Activated CD8-positive, alpha-beta memory T cell treated with anti-CD3 and anti-CD28 coated beads, Interleukin-2, amount 10 ng/mL, durations not matched to agents 7 days and 5 days (primary cell): ENCODE measurements around the gene TULP3. TPM values are rescaled to one million over a fixed set of nuclear protein-coding genes. Genes with fewer than 3 reads are reported as not detected.

ENCODE experiments used
- ATAC-seq: fragments of 150-1000 bp; cut with Tn5 transposase; one replicate; pipeline ENCODE4 v1.10.0; 2021; ENCODE audit warnings: moderate library complexity
- CTCF ChIA-PET: fragments of 350-600 bp; sonication (Branson Sonifier 250); formaldehyde crosslinking; loops from one replicate; lab custom pipeline; 2021; ENCODE audit warnings: antibody characterized with exemption; lab: Charles Lee
- DNase-seq: peaks from one replicate; pipeline ENCODE4 v3.0.0-alpha.2; 2020
- H3K27ac Mint-ChIP-seq: one replicate; pipeline ENCODE4 v1.8.0; 2021; ENCODE audit warnings: mild to moderate bottlenecking, mixed read lengths
- H3K27me3 Mint-ChIP-seq: one replicate; pipeline ENCODE4 v1.8.0; 2021; ENCODE audit warnings: mixed read lengths
- H3K36me3 Mint-ChIP-seq: one replicate; pipeline ENCODE4 v1.8.0; 2021; ENCODE audit warnings: mild to moderate bottlenecking, mixed read lengths
- H3K4me1 Mint-ChIP-seq: one replicate; pipeline ENCODE4 v1.8.0; 2021; ENCODE audit warnings: mixed read lengths
- H3K4me3 Mint-ChIP-seq: one replicate; pipeline ENCODE4 v1.8.0; 2021; ENCODE audit warnings: mild to moderate bottlenecking, moderate library complexity, mixed read lengths
- H3K9me3 Mint-ChIP-seq: one replicate; pipeline ENCODE4 v1.8.0; 2022; ENCODE audit warnings: low read depth, mixed read lengths
- total RNA-seq, 2 experiments: library from RNA; stranded (reverse); gene quantifications; one replicate each; pipeline ENCODE4 v1.2.3, GENCODE V29; 2021

TULP3 gene
- total RNA-seq, 2 experiments from 2014 or later: 7.5 to 7.8 TPM

DNA sequence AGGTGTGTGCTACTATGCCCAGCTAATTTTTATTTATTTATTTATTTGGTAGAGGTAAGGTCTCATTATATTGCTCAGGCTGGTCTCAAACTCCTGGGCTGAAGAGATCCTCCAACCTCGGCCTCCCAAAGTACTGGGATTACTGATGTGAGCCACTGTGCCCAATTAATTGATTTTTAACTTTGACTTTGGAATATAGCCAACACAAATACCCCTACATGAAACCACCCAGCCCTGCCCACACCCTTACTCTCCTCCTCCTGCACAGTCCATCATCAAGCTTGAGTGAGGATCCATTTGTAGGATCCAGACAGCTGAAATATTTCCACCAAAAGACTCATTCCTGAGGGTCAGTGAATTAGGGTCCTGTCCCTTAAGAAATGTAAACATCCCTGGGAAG lies 65.2 kb downstream of the TULP3 start:
- CTCF ChIA-PET: no interaction called here

DNA sequence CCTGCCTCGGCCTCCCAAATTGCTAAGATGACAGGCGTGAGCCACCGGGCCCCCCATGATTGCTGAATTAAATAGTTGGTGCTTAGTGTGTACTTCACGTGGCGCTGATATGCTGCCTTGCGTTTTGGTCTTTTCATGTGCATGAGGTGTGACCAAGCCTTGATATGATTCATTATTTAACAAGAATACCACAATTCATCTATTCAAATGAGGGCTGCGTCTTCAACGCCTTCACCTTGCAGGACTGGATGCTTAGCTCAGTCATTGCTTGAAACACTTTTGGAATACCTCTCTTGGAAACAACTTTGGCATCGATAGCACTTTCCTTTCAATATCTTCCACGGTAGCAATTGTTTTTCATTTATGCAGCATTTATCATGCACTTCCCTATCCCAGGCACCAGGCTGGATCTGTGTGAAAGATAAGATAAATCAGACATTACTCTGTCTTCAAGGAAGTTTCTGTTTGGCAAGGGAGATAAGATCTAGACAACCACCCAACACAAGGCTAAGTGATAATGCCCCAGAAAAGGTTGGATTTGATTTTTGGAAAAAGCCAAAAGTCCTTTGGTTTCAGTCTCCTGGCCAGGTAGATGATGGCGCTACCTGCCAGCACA lies 67.2 kb downstream of the TULP3 start:
- no peak for ATAC-seq
- no peak for DNase-seq
- Mint-ChIP-seq H3K4me1 (peaks cover 13% of the 10 kb centered on the region), H3K4me3 (no peak overlapping the region), H3K27me3 (peaks cover 52% of the 10 kb centered on the region), H3K27ac (no peak overlapping the region), H3K36me3 (no peaks in the 10 kb centered on the region), H3K9me3 (no peaks in the 10 kb centered on the region)
- CTCF ChIA-PET: no interaction called here

More for the DNA sequence above, 65.2 kb downstream of the TULP3 start:
- peaks cover 13% of the 10 kb centered on the region for H3K4me1 Mint-ChIP-seq
- no peaks in the 10 kb centered on the region for H3K9me3 Mint-ChIP-seq
- H3K36me3 Mint-ChIP-seq: no peaks in the 10 kb centered on the region
- no peak overlapping the region for H3K4me3 Mint-ChIP-seq
- no peak overlapping the region for H3K27ac Mint-ChIP-seq
- DNase-seq (no peak), ATAC-seq (no peak)
- H3K27me3 Mint-ChIP-seq: peaks cover 43% of the 10 kb centered on the region

DNA sequence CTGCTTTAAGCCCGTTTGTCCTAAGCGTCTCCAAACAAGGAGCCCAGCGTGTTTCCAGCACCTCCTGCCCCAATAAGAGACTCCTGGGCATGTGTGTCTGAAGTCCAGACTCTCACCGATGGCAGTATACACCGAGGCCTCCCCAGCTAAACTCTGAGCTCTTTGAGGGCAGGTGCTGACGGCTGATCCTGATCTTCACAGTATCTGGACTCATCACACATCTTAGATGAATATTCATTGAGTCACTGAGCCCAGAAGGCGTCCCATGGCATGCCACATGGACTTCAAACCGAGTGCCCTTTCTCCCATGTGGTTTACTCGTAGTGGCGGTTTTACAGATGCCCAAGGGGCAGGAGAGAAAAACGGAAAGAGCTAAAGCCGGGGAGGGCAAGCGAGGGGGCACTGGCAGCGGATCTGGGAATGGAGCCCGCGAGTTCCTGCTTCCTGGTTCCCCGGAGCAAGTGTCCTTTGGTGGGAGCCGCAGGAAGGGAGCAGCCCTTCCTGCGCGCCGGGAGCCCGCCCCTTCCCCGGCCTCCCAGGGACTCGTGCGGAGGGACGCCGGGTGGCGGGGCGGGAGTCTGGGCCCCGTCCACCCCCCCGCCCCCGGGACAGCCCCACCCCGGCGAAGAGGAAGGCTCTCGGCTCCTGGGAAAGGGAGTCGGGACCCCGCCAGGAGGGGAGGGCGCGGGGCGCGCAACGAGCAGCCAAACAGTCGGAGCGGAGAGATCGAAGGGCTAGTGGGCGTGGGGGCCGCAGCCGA lies 67.9 kb downstream of the TULP3 start:
- H3K4me1 Mint-ChIP-seq: peaks cover 13% of the 10 kb centered on the region
- CTCF ChIA-PET: no interaction called here
- ATAC-seq (no peak), DNase-seq (no peak)
- no peaks in the 10 kb centered on the region for H3K9me3 Mint-ChIP-seq
- H3K27ac Mint-ChIP-seq: no peak overlapping the region
- H3K27me3 Mint-ChIP-seq: peaks cover 59% of the 10 kb centered on the region
- no peaks in the 10 kb centered on the region for H3K36me3 Mint-ChIP-seq
- peak overlapping the region; percentile 47 for H3K4me3 Mint-ChIP-seq

DNA sequence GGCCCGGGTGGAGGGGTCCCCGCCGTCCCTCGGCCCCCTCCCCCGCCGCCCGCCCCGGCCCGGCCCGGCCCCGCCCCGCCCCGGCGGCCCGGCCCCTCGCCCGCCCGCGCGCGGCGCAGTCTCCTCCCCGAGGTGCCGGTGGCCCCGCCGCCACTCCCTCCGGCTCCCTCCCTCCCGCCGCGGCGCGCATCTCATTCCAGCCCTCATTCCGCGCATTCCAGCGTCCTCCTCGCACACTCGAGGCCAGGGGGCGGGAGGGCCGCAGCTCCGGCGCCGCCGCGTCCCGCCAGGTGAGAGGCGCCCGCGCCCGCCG lies 68.5 kb downstream of the TULP3 start, which contains the start of gene TEAD4:
TSS of gene TEAD4 (plus strand) at position 206 of the 313 bp plus-strand sequence.
- DNase-seq (no peak), ATAC-seq (peak; percentile 42)
- peaks cover 13% of the 10 kb centered on the region for H3K4me1 Mint-ChIP-seq
- no peaks in the 10 kb centered on the region for H3K9me3 Mint-ChIP-seq
- no peaks in the 10 kb centered on the region for H3K36me3 Mint-ChIP-seq
- H3K27me3 Mint-ChIP-seq: peaks cover 61% of the 10 kb centered on the region
- peak within 1 kb of the TSS; percentile 55 for H3K4me3 Mint-ChIP-seq
- CTCF ChIA-PET: no interaction called here
- no peak within 1 kb of the TSS for H3K27ac Mint-ChIP-seq

DNA sequence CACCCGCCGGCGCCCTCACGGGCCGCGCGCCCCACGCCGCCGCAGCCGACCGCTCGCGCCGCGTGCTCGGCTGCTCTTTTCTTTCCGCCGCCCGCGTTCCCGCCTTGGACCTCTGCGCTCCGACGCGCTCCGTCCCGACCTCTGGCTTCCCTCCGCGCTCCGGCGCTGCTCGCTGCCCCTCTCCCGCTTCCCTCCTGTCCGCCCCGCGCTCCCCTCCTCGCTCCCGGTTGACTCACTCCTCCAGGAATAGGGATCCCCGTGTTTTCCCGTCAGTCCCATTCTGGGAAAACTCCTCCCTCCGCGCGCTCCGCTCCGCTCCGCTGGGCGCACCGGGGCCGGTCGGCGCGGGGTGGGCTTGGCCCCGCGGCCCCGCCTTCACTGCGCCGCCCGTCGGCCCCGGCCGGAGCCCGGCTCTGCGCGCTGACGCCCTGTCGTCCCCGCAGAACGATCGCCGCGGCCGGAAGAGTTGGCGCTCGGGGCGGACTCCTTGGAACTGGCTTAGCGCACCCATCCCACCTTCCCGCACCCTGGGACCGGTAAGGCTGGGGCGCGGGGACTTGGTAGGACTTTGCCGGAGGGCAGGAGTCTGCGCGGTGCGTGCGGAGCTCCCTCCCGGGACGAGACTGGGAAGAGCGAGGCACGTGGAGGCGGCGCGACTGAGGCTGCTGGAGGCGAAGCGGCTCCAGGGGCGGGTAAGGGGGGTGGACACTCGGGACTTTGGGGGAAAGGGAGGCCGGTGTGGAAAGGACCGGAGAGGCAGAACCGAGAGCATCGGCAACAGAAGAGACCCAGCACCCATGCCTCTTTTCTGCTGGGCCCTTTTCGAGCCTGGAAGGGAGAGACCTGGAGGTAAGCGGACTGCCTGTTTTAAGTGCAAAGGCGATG lies 69.1 kb downstream of the TULP3 start:
- ATAC-seq: peak; percentile 52
- CTCF ChIA-PET: no interaction called here

DNA sequence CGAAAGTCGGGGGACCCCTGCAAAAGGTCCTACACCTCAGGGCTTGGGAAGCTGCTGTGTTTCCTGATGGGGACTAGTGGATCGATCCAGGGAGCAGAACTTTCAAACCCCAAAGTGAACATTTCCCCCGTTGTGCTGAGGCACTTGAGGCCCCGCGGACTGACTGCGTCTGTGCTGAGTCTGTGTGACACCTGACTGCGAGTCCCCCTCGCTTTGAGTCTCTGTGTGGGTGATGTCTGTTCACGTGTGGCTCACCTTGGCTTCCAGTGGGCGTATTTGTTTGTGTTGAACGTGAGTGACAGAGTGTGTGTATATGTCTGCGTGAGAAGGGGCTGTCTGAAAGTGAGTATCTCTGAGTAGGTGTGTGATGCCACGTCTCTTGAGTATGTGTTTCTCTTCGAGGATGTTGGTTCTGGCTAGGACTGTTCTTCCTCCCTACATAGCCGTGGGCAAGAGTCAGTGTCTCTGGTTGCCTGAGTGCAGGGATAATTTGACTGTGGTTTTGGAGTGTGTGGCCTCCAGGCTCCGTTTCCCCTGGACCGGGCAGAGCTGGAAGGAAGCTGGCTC lies 69.8 kb downstream of the TULP3 start:
- CTCF ChIA-PET: no interaction called here
- ATAC-seq: peak; percentile 19
- no peak for DNase-seq

More for the DNA sequence above, 69.1 kb downstream of the TULP3 start:
- no peaks in the 10 kb centered on the region for H3K36me3 Mint-ChIP-seq
- peak overlapping the region; percentile 55 for H3K4me3 Mint-ChIP-seq
- no peaks in the 10 kb centered on the region for H3K9me3 Mint-ChIP-seq
- no peak for DNase-seq
- peaks cover 13% of the 10 kb centered on the region for H3K4me1 Mint-ChIP-seq
- H3K27me3 Mint-ChIP-seq: peaks cover 61% of the 10 kb centered on the region
- no peak overlapping the region for H3K27ac Mint-ChIP-seq

DNA sequence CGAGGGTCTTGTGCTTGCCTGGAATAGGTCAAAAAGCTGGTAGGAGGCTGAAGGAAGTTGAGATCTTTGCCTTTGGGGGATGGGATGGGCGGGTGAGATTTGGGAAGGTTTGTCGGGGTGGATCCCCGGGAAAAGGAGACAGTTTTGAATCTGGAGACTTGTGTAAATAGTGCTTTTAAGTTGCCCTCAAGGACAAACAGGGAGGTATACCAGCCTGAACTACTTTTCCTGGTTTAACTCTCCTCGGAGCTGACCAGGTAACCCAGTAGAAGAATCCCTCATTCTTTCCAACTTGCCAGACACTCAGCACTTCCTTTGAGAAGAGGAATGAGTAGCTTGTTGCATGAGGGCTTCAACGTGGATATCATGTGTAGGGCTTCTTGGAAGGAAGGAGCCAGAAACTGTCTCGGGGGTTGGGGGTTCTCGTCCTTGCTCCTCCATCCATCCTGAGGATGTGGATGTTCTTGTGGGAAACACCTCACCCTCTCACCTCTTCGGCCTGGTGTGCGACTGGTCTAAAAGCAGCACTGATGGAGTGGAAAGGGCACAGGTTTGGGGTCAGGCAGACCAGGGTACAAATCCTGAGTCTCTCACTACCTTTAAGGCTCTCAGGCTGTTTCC lies 70.4 kb downstream of the TULP3 start:
- Mint-ChIP-seq H3K27ac (no peak overlapping the region), H3K4me1 (peaks cover 13% of the 10 kb centered on the region), H3K36me3 (no peaks in the 10 kb centered on the region), H3K9me3 (no peaks in the 10 kb centered on the region), H3K4me3 (peak overlapping the region; percentile 1), H3K27me3 (peaks cover 58% of the 10 kb centered on the region)
- no peak for ATAC-seq
- CTCF ChIA-PET: no interaction called here
- no peak for DNase-seq

More for the DNA sequence above, 69.8 kb downstream of the TULP3 start:
- no peak overlapping the region for H3K27ac Mint-ChIP-seq
- peak overlapping the region; percentile 1 for H3K4me3 Mint-ChIP-seq
- peaks cover 61% of the 10 kb centered on the region for H3K27me3 Mint-ChIP-seq
- H3K9me3 Mint-ChIP-seq: no peaks in the 10 kb centered on the region
- H3K4me1 Mint-ChIP-seq: peaks cover 13% of the 10 kb centered on the region
- no peaks in the 10 kb centered on the region for H3K36me3 Mint-ChIP-seq

DNA sequence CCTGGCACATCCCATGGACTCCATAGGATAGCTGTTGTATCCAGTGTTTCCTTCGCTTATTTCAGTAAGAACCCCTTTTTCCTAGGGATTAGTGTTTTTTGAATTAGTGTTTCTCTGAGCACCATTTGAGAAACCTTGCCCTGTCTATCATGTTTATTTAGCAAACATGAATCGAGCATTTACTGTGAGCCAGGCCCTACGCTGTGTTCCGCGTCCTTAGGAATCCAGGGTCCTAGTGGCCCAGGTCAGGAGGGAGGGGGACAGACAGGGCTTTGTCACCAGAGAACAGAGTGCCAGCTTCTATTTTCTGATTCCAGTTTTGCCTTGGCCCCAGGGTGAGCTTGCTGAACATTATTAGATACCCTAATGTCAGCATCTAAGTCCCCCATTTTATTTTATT lies 71.0 kb downstream of the TULP3 start:
- Mint-ChIP-seq H3K36me3 (no peaks in the 10 kb centered on the region), H3K9me3 (no peaks in the 10 kb centered on the region), H3K4me3 (no peak overlapping the region), H3K27ac (no peak overlapping the region), H3K4me1 (peaks cover 13% of the 10 kb centered on the region), H3K27me3 (peaks cover 54% of the 10 kb centered on the region)
- no peak for ATAC-seq
- CTCF ChIA-PET: no interaction called here
- no peak for DNase-seq

DNA sequence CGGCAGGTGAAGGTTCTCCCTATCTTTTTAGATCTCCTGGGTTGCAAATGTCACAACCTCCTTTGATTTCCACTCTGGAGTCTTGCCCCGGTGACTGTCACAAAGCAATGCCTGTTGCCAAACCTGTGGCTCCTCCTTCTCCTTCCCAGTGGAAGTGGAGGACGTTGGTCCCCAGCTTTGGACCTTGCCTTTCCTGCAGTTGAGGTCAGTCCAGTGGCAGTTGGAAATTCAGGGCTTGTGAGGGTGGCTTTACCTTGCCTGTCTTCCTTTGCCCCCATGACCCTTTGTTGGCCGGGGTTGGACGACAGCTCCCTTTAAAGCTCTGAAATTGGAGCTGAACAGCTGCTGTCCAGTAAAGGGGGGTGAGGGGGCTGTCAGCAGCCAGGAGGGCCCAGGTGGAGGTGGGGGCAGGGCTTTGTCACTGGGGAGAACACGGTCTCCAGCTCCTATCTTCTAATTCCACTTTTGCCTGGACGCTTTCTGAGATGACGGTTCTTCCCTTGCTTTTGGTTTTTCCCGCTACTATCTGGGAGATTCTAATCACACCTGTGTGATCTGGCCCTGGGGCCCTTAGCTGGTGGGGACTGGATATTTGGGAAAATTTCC lies 72.6 kb downstream of the TULP3 start:
- Mint-ChIP-seq H3K36me3 (no peaks in the 10 kb centered on the region), H3K27ac (no peak overlapping the region), H3K27me3 (peaks cover 40% of the 10 kb centered on the region), H3K9me3 (no peaks in the 10 kb centered on the region), H3K4me1 (peaks cover 13% of the 10 kb centered on the region), H3K4me3 (no peak overlapping the region)
- CTCF ChIA-PET: no interaction called here
- ATAC-seq (no peak), DNase-seq (no peak)

DNA sequence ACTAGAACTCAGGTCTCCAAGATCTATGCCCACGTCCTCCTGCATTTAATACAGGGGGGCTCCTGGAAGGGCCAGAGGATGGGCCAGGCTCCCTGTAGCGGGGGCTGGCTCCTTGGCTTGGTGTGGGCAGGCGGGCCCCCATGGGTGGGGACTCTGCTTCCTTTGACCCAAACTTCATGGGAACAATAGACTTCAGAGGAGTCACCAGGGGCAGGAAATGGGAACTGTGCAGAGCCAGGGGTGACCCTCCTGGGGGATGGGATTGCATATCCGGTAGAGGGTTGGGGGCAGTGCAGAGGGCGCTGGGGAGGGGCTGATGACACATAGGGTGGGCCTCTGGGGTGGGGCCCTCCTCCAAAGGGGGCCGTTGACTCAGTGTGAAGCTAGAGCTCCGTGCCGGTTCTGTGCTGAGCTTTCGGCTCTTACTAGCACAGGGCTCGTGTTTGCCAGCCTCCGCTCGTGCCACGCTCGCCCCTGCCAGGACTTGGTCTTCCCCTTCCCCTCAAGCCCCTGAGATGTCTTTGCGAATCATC lies 73.1 kb downstream of the TULP3 start:
- Mint-ChIP-seq H3K36me3 (no peaks in the 10 kb centered on the region), H3K4me1 (peaks cover 10% of the 10 kb centered on the region)

DNA sequence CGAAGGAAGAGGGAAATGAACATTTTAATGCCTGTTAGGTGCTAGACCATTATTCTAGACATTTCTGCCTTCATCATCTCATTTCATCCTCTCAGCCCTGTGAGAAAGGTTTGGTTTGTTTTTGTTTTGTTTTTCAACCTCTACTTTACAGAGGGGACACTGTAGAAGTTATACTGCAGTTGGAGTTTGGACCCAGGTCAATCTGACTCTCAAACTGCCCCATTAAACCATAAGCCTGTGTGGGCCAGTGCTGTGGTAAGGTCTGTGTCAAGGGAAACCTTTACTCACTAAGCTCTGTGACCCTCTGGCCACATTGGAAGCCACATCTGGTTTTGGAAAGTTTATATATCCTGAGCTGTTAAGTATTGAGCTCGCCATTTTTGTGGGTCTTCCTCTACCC lies 77.0 kb downstream of the TULP3 start:
- CTCF ChIA-PET: no interaction called here
- Mint-ChIP-seq H3K9me3 (no peaks in the 10 kb centered on the region), H3K4me3 (no peak overlapping the region), H3K36me3 (no peaks in the 10 kb centered on the region), H3K27ac (no peak overlapping the region), H3K4me1 (no peaks in the 10 kb centered on the region), H3K27me3 (peaks cover 14% of the 10 kb centered on the region)
- ATAC-seq (no peak), DNase-seq (no peak)

More for the DNA sequence above, 73.1 kb downstream of the TULP3 start:
- DNase-seq (no peak), ATAC-seq (no peak)
- Mint-ChIP-seq H3K4me3 (no peak overlapping the region), H3K9me3 (no peaks in the 10 kb centered on the region), H3K27me3 (peaks cover 35% of the 10 kb centered on the region), H3K27ac (no peak overlapping the region)
- CTCF ChIA-PET: no interaction called here

DNA sequence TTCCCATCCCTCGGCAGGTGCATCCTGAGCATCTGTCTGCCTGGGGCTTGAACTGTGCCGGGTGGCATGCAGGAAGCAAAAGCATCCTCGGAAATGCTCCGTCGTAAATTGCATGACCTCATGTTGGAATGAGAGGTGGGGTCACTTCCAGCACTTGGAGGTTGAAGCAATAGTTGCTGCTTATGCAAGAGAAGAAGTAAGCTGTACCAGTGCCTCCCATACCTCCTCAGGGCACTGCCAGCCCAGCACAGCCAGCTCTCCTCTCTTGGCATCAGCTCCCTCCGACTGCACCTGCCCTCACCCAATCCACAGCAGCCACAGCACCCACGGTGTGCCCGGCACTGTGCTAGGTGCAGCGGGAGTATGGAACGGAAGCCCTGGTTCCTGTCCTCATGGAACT lies 80.1 kb downstream of the TULP3 start:
- CTCF ChIA-PET: no interaction called here
- no peak for ATAC-seq
- no peak for DNase-seq
- Mint-ChIP-seq H3K27ac (no peak overlapping the region), H3K27me3 (peaks cover 2% of the 10 kb centered on the region), H3K4me1 (no peaks in the 10 kb centered on the region), H3K36me3 (no peaks in the 10 kb centered on the region), H3K9me3 (no peaks in the 10 kb centered on the region), H3K4me3 (no peak overlapping the region)
